ENCODE measurements around the gene KLC1.

DNA sequence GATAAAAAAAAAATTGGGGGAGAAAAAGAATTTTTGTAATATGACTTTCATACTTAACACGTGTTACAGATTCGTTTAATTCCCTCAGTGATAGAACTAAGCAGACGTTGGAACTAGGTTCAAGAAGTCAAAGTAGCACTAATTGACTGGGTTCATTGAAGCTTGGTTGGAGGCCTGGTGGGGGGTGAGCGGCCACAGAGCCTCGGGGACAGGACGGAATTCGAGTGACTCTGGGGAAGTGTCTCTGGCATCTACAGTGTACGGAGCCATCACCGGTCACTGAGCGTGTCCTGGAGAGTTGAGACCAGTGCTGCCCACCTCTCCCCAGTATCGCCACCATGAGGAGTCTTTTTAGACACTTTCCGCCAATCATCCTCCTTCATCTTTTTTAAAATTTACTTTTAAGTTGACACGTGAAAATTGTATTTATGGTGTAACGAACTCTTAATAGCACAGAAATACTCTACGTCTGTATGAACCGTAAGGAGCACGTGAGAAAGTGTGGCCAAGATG is 87.9 kb downstream of the KLC1 start:
- TF ChIP-seq, protein P1, sequence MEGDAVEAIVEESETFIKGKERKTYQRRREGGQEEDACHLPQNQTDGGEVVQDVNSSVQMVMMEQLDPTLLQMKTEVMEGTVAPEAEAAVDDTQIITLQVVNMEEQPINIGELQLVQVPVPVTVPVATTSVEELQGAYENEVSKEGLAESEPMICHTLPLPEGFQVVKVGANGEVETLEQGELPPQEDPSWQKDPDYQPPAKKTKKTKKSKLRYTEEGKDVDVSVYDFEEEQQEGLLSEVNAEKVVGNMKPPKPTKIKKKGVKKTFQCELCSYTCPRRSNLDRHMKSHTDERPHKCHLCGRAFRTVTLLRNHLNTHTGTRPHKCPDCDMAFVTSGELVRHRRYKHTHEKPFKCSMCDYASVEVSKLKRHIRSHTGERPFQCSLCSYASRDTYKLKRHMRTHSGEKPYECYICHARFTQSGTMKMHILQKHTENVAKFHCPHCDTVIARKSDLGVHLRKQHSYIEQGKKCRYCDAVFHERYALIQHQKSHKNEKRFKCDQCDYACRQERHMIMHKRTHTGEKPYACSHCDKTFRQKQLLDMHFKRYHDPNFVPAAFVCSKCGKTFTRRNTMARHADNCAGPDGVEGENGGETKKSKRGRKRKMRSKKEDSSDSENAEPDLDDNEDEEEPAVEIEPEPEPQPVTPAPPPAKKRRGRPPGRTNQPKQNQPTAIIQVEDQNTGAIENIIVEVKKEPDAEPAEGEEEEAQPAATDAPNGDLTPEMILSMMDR (IDR thresholded peaks at IDR 0.05), result no peak
- TF ChIP-seq EZH2 (IDR thresholded peaks at IDR 0.05; ENCODE audit: borderline replicate concordance, insufficient read depth, low read depth, low read length, poor library complexity, severe bottlenecking), result no peak

Measured in B cell (primary cell).